HG02938 (cell line): ENCODE measurements around the gene PCCA.
"Not testable (repeated sequence)": the region's sequence is repeated elsewhere in the genome, so short reads cannot be mapped to it uniquely, and the experiment has no call there.

ENCODE experiments used
- ATAC-seq: cut with Tn5 transposase; IDR thresholded peaks from one replicate; pipeline ENCODE4 v1.9.1; 2021; ENCODE audit warnings: mild to moderate bottlenecking, moderate library complexity; ENCODE audit not compliant: unreplicated experiment

Gene PCCA

DNA sequence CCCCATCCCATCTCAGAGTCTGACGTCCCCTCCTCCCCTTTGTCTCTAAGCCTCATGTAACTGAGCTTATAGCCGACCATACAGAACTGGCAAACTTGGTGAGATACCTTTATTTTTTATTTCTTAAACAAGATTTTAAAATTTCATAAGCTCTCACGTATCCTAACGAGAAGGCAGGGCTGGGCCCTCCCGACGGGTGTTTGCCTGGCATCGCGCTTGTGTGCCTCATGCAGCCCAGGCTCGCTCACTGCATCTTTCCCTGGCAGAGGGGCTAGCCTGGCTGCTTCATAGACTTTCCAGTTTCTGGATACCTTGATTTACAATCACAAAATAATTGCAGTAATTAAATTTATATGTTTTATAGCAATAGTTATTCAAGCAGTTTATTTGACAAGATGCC is 430.7 kb downstream of the PCCA start:
- no peak for ATAC-seq

- no peak for ATAC-seq
Measured at GRCh38 chr13:100520936-100521850, 432.3 kb downstream of the PCCA start.

GRCh38 chr13:100521851-100522617 is 433.1 kb downstream of the PCCA start:
- ATAC-seq = no peak

GRCh38 chr13:100522618-100523309 is 433.9 kb downstream of the PCCA start:
- no peak for ATAC-seq

- no peak for ATAC-seq
Measured at GRCh38 chr13:100523411-100523810, 434.5 kb downstream of the PCCA start.

DNA sequence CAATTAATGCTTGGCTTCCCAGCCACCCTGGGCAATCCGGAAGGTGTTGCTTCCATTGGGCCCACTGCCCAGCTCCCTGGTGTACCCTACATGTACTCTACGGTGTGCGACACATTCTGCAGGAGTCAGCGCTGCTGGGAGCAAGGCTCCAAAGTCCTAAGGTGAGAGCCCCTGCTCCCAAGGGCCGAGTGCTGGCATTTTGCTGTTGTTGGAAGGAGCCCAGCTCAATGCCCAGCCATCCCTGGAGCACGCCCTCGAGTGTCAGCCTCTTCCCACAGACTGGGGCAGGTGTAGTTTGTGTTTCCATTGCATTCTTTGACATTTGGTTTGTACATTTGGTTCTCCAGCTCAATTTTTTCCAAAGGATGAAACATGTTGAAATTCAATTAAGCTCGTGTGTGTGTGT is 435.1 kb downstream of the PCCA start:
- no peak for ATAC-seq

DNA sequence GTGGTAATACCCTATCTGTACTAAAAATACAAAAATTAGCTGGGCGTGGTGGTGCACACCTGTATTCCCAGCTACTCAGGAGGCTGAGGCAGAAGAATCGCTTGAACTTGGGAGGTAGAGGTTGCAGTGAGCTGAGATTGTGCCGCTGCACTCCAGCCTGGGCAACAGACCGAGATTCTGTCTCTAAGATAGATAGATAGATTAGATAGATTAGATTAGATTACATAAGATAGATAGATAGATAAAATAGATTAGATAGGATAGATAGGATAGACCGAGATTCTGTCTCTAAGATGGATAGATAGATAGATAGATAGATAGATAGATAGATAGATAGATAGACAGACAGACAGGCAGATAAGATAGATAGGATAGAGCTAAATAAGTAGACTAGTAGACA is 435.8 kb downstream of the PCCA start:
- ATAC-seq = not testable (repeated sequence)

- ATAC-seq = no peak
Measured at GRCh38 chr13:100525453-100526317, 436.8 kb downstream of the PCCA start.

DNA sequence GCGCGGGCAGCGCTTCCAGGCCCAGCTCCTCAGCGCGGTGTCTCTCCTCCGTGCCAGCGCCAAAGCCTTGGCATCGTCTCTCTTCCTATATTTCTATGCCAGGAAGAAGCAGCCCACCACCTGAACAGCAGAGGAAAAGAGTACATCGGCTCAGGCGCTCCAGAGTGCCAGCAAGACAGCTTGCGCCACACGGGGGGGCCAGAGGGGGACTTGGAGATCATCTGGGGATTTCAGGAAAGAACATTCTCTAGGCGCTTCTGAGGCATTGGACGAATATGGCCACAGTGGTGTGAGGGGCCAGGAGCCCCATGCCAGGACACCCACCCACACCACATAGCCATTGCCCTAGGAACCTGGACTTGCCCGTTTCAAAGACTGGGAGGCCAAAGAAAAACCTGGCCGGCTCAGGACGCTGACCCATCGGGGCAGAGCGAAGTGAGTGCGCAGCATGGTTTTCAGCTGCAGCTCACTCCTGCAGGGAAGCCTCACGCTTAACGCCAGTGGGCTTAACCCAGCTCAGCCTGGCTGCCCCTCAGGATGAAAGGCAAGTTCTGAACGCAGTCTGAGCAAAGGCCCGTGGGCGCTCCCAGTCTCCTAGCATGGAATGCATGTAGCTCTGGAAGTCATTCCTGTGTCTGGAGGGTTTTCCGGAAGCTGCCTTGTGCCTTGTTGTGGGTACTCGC is 437.6 kb downstream of the PCCA start:
- ATAC-seq = no peak

- no peak for ATAC-seq
Measured at GRCh38 chr13:100527644-100528043, 438.8 kb downstream of the PCCA start.

GRCh38 chr13:100528353-100528752 is 439.5 kb downstream of the PCCA start:
- ATAC-seq = no peak

DNA sequence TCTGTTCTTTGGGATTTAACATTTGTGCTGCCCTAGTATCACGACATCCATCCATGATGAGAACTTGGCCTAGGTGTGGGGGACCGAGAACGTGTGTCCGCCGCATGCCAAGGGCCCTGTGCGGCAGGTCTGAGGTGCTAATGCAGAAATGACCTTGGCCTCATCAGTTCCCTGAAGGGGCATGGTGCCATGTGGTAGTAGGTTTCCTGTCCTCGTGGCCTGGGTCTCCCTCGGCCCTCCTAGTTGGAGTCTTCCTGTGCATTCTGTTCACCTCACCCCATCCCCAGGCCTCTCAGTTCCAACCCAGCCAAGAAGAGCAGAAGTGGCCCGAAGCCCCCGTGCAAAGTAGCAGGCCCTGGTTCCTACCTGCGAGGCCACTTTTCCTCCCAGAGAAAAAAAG is 439.9 kb downstream of the PCCA start:
- no peak for ATAC-seq

- no peak for ATAC-seq
Measured at GRCh38 chr13:100529666-100530377, 440.9 kb downstream of the PCCA start.

DNA sequence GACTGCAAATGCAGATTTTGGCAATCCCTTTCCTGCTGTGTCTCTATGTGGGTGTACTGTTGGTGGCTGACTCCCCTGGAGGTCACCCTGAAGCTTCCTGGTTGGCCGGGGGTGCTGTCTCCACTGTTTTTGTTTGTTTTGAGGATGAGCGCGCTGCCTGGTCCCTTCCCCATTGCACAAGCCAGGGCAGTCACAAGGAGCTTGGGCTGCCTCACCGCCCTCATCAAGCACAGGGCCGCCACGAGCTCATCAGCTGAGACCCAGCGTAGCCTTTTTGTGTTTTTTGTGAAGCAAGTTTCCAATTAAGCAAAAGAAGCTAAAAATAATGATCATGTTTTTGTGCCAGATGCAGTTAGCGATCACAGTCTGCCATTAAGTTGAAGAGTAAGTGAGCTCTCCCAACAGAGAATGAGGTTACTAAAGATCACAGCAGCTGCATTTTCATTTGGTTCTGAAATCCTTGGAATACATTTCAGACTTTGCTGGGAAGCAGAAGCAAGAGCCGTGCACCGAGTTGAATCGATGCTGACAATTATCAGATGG is 441.8 kb downstream of the PCCA start:
- ATAC-seq = no peak

DNA sequence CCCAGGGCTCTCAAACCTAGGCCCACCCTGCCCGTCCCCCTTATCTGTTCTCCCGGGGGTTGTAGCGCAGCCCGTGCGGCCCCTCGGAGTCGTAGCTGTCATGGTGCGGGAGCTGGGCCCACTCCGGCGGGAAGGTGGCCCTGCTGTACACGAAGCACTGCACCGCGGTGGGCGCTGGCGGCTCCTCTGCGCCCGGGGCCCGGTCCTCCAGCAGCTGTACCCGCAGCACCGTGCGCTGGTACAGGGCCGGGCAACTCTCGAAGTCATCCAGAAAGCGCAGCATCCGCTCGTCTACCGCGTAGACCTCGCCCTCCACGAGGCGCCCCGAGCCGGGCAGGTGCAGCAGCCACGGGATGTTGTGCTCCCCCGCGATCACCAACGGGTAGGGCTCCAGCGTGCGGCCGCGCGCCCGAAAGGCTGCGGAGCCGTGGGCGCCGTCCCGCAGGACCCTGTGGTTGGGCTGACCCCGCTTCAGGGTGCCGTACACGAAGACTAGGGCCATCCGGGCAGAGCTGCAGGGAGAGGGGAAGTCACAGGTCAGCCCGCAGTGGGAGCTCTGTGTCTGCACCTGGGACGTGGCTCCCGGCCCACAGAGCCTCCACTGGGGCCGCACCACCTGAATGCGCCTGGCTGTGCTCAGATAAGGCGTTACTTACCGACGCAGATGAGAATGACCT is 443.3 kb downstream of the PCCA start:
- no peak for ATAC-seq

DNA sequence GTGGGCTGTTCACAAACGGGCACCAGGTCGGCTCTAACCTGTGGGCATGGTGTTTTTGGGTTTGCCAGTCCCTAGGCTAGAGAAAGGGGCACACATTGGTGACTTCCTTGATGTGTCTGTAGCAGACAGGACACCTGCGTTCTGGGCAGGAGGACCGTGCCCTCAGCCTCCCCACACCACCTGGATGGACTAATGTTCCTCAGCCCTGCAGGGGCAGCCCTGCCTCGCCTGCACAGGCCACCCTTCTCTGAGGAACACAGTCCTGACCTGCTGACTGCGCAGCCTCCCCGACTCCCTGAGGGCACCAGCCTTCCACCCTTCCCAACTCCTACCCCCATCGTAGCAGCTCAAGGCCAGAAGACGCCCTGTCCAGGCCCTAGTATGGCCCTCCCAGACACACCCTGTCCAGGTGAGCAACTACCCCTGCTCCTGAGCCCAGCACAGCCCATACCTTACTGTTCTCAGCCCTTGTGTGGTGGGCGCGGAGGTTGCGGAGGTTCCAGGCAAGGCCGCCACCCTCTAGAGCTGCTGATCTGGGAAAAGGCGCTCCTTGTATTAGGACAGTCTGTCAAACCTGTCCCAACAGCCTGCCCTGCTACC is 444.0 kb downstream of the PCCA start:
- no peak for ATAC-seq

DNA sequence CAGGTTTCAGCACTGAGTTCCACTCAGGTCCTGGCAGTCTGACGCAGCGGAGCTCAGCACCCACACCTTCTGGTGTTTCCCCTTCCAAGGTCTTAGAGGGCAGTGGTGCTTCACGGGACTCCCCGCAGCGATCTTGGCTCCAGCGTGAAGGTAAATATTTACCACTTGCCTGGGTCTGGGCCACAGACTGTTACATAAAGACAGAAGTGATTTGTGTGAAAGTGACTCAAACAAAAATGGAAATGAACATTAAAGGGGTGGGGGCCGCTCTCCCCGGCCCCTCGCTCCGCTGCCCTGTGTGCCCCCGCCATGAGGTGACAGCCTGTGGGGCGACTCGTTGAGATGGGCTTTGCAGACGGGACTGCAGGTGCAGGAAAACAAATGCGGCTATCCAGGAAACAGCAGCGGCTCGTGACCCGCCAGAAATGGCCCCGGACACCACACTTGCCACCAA is 444.7 kb downstream of the PCCA start:
- ATAC-seq = no peak
